GM18870 (cell line): Measurements from ENCODE around the gene FAM47E.
"Not testable (repeated sequence)": the region's sequence is repeated elsewhere in the genome, so short reads cannot be mapped to it uniquely, and the experiment has no call there.

ENCODE experiments used
- ATAC-seq: cut with Tn5 transposase; IDR thresholded peaks from one replicate; pipeline ENCODE4 v1.9.1; 2021; ENCODE audit warnings: moderate library complexity; ENCODE audit not compliant: unreplicated experiment

The FAM47E gene

DNA sequence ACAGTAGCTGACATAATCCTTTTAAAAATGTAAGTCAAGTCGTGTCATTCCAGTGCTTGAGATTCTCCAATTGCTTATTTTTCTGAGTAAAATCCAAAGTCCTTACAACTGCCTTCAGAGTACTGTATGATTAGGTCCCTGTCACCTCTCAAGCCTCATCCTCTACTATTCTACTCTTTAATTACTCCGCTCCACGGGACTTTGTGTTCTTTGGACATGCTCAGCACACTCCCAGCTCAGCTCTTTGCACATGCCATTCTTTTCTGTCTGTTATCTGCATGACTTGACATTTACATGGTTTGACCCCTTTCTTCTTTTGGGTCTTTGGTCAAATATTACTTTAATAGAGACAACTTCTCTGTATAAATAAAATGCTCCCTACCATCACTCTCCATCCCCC lies 15.1 kb downstream of the FAM47E start:
- ATAC-seq = no peak

DNA sequence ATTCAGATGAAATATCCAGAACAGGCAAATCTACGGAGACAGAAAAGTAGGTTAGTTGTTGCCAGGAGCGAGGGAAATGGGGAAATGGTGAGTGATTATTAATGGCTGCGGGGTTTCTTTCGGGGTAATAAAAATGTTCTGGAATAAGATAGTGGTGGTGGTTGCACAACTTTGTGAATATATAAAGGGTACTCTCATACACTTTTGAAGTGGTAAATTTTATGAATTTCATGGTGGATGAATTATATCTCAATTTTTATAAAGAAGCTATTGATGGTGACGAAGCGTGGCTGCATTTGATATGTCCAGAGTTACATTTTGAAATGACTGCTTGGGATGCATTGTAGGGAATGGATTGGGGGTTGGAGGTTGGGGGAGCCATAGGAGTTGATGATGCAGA lies 16.3 kb downstream of the FAM47E start:
- no peak for ATAC-seq

DNA sequence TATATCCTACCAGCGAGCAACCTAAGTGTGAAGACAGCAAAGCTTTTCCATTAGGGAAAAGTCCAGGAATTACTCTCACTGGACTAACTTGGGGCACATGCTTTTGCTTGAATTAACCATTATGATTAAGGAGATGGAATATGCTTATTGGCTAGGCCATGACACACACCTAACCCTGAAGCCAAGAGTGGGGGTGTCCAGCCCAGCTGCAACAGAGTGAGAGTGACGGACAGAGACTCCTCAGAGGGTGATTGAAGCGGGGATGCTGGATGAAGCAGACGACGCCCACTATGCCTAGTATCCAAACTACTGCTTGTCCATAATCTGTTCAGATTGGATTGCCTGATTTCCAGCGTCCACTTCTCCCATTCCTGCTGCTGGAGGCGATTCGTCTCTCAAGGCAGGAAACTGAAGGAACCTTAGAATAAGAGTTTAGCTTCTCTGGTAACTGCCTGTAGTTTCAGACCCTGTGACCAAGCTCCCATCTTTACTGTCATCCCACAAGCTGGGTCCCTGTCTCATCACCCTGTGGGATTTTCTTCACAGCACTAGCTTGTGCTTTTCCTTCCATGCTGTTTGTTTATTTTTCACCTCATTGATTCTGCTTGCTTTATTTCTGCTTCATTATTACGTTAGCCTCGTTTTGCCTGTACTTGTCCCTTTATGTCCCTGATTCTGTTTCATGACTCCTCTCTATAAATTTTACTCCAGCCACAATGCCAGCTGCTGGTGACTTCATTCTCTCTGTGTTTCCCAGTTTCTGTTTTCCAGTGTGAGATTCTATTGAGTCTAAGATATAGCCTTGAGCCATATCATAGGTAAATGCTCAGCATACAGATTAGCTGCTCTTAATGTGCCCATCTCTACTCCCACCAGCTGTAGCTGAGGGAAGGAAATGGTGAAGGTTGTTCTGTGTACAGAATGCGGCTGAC lies 19.0 kb downstream of the FAM47E start:
- no peak for ATAC-seq

DNA sequence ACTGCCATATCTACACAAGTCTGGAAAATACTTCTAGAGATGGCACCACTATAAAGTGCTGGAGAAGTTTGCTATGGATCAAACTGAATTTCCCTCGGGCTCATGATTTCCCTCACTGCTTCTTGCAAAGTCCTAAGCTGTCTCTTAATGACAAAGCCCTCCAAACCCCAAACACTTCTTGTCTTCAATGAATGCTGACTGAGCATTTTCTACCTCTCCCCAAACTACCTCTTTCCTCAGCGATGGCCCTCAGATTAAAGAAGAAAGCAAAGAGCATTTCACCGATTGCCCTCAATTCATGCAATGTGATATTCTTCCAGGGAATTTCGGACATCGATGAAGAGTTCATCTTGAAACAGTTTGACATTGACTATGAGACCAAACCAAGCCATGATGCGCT lies 19.7 kb downstream of the FAM47E start:
- ATAC-seq = no peak

DNA sequence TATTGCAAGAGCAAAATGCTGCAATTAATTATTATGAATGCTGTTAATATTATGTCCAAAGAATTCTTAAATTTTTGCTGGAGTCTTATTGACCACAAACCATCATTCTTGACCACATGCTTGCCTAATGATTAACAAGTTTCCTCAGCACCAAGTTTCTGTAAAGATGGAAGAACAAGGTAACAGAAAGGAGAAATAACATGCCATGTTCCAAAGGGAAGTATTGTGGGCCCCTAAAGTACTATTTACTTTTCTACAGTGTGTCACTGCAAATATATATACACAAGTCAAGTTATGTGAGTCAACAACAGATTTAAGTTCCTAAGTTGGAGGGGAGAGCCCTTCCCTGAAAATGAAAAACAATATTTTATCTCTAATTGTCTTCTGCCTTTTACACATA lies 20.6 kb downstream of the FAM47E start:
- no peak for ATAC-seq

DNA sequence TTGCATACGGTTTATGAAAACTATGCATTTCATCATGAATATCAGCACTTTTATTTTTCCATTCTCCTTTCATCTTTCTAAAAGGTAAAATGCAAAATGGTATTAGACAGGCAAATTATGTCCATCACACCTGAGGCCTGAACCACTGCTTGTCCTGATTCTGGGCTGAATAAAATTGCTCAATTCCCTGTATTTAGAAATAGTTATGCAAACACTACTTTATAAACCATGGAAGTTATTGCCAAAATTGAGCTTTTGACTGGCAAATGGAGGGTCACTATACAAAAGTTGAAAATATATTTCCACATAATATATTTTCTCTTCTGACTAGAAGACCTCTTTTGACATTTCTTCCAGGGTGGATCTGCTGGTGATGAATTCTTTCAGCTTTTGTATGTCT lies 21.1 kb downstream of the FAM47E start:
- ATAC-seq = no peak

DNA sequence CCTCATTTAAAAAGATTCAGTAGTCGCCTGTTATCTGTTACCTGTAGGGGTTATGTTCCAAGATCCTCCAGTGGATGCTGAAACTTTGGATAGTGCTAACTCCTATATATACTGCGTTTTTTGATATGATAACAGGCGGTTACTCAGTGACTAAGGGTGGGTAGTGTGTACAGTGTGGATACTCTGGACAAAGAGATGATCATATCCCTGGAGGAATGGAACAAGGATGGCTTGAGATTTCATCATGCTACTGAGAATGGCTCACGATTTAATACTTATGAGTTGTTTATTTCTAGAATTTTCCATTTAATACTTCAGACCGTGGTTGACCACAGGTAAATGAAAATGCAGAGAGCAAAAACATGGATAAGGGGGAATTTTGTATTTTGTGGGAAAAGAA lies 21.5 kb downstream of the FAM47E start:
- no peak for ATAC-seq

DNA sequence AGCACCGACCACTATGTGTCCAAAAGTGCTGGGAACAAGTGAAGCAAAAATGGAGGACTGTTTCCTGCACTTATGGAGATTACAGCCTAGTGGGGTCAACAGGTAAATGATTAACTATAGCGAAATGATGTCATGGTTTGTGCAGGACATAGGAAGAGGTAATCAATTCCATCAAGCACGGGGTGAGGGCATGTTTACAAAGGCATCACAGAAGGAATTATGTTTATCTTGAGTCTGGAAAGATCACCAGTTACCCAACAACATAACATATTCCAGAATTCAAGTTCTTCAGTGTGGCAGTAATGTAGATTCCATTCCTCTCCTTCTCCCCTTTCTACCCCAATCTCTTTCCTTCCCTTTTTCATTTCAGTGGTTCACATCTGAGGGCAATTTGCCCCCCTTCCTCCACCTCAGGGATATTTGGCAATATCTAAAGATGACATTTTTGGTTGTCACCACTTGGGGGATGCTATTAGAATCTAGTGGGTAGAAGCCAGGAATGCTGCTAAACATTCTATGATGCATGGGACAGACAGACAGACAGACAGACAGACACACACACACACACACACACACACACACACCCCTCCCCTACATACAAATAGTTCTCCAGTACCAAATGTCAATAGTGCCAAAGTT lies 24.1 kb downstream of the FAM47E start:
- ATAC-seq = no peak

DNA sequence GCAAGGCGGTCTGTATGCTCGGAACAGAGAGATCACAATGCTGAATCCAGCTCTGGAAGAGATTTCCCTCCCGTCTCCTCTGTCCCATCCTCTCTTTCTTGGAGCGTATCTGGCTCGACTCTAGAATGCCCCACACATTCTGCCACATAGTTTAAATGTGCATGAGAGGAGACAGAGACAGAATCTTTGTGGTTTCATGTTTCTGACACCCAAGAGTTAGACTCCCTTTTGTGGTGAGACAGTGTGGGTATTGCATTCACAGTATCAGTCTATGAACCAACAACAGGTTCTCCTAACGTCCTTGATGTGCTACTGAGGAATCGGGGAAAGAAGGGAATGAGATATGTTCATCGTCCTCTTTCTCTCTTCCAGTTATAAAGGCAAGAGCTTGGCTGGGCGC lies 25.3 kb downstream of the FAM47E start:
- no peak for ATAC-seq

DNA sequence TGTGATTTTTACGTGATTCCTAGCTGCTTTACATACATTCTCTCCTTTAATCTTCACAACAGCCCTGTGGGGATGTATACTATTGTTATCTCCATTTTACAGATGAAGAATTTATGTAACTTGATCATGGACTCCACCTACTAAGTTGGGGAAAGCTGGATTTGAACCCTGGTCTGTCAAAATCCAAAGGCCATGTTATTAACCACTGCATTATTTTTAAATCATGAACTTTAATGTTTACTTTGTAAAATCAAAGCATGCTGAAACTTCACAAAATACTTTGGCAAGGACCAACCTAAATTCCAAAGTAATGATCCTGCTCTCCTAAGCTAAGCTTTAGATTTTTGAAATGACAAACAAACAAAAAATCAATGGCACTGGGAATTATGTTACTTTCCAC lies 26.1 kb downstream of the FAM47E start:
- no peak for ATAC-seq

DNA sequence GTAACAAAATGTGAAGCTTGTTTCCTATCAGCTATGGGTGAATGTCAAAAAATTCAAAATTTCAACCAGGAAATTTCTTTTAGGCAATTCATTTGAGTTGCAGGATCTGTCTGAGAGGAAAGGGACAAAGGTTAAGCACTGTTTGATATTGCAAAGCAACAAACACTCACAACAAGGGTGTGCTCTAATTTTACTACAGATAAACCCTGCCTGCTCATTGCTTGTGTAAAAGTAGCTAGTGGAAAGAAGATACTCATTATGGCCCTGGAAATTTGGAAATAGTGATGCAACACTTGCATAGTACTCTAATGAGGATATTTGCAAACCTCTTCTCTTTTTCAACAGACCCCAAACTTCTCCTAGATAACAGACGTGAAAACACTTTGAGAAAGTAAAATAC lies 27.1 kb downstream of the FAM47E start:
- ATAC-seq = no peak

DNA sequence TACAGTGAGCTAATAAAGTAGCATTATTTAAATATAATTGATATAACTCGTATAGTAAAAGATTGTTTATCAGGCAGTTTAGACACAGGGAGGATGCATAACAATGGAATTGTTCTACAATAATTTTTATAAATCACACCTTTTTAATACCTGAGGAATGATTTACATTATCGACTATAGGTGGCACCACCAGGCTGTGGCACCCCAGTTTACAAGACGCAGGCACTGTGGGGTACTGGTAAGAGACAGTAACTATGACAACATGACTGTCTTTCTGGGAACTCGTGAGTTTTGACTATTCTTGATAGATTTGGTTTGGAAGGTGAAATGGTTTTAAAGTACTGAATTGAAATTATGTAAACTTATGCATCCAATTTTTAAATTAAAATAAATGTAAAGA lies 27.9 kb downstream of the FAM47E start:
- ATAC-seq = no peak

DNA sequence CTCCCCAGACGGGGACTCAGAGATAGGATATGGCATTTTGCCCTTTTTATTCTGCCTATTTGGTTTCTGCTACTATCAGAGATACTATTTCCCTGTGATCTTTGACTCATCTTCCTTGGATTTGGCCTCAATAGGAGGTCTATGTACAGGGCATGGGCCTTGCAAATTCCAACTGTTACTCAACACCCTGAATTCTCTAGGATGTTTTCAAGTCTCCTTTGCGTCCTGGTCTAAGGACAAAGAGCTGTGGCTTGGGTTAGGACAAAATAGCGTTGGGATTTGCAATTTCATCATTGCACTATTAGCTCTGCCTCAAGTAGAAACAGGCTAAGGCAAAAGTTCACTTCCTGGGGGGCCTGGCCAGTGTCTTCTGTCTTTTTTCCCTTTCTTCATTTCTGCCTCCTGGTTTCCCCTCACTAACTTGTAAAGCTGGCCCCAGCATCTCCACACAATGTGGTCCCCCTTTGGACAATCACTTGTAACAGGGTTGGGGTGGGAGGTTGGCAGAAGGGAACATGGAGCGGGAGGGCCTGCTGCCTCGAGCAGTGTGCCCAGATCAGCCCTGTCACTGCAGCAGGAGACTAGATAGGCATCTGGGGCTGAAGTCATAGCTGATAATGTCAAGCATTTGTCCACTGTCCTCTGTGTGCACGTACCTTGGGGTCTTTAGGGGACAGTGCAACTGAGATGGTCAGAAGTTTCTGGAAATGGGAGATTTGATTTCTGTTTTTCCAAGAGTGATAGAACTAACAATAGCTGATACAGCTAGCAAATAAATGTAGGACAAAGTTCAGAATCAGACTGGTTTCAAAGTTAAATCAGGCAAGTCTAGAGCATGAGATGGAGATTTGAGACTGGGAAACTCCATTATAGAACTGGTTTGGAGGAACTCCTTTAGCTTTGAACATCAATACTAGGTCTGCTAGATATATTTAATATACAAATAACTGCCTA lies 29.2 kb downstream of the FAM47E start:
- ATAC-seq = no peak

DNA sequence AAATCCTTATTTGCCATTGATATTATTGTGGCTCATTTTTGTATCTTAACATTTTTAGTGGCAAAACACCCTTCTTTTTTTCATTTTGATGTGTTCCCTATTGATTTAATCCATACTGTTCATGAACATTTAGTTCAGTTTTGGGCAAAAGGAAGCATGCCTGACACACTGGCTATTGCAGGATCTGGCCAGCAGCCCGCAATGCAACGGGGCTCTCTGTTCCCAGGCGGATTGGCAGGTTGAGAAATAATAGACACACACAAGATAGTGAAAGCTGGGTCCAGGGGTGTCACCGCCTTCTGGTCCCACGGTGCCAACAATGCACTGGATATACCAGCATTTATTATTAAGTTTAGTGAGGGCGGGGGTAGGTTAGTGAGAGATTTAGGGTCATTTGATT lies 30.1 kb downstream of the FAM47E start:
- ATAC-seq = not testable (repeated sequence)

DNA sequence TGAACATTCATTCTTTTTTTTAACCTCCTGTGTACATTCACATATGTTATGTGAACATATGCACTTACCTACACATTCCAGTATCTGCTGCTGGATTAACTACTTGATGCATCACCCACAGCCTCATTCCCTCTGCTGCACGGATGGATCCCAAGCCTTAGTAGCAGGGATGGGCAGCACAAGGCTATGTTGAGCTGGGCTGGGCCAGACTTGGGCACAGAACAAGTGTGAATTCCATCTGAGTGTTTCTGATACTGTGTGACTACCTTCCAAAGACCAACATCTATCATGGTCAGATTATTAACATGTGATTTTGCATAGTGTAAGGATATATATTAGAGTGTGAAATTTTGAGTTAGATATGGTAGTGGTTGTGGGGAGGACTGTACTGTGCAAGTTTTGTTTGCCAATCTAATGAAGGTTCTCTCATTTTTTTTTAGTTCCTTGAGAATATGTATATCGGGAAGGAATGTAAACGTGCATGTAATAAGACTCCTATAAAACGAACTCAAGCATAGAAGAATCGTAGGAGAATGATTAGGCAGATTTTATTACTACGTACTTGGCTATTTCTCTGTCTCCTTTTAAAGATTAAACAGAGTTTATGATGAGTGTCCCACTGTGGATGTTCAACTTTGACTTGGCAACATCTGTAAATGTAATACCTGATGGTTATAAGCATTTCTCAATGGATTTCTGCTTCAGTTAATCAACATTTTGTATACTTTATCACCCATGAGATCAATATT lies 31.6 kb downstream of the FAM47E start:
- no peak for ATAC-seq

DNA sequence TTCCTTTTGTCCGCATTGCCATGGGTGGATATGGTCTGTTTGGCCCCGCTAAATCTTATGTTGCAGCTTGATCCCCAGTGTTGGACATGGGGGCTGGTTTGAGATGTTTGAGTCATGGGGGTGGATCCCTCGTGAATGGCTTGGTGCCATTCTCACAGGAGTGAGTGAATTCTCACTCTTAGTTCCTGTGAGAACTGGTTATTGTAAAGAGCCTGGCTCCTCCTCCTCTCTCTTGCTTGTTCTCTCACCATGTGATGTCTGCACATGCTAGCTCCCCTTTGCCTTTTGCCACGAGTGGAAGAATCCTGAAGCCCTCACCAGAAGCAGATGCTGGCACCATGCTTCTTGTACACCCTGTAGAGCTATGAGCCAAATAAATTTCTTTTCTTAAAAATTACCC lies 32.4 kb downstream of the FAM47E start:
- no peak for ATAC-seq

DNA sequence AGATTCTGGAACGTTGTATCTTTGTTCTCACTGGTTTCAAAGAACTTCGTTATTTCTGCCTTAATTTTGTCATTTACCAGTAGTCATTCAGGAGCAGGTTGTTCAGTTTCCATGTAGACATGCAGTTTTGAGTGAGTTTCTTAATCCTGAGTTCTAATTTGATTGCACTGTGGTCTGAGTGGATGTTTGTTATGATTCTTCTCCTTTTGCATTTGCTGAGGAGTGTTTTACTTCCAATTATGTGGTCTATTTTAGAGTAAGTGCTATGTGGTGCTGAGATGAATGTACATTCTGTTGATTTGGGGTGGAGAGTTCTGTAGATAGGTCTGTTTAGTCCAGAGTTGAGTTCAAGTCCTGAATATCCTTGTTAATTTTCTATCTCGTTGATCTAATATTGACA lies 36.3 kb downstream of the FAM47E start:
- ATAC-seq = not testable (repeated sequence)

DNA sequence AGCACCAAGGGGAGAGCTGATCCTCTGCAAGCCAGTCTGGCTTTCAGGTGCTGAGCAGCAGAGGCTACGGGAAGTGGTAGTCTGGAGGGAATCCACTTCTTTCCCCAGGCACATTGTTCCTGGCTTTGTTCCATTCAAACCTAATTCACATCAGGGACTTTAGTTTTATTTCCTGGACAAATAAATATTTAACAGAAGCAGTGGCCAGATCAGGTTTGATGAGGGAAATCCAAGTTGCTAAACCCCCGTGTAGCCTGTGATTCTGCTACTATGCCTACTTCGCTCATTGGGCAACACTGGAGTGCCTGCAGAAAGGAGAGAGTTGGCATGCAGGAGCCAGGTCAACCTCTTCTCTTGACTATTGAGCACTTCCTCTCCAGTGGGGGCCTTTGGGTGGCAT lies 41.2 kb downstream of the FAM47E start:
- no peak for ATAC-seq

DNA sequence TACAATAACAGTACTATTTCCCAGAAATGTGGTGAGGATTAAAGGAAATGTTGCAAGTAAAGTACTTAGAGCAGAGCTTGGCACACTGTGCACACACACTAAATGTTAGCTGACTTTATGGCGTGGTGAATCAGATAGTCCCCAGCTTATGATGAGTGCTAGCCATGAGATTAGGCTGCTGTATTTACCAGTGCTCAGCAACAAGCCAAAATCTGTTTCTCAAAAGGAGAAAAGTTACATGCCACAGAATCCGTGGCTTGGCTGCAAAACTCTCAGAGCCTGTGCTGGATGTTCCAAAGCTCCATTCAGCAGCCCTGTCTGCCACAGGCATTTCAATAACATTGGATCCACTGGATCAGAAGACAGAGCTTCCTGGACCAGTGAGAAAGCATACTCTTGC lies 42.3 kb downstream of the FAM47E start:
- ATAC-seq = no peak

DNA sequence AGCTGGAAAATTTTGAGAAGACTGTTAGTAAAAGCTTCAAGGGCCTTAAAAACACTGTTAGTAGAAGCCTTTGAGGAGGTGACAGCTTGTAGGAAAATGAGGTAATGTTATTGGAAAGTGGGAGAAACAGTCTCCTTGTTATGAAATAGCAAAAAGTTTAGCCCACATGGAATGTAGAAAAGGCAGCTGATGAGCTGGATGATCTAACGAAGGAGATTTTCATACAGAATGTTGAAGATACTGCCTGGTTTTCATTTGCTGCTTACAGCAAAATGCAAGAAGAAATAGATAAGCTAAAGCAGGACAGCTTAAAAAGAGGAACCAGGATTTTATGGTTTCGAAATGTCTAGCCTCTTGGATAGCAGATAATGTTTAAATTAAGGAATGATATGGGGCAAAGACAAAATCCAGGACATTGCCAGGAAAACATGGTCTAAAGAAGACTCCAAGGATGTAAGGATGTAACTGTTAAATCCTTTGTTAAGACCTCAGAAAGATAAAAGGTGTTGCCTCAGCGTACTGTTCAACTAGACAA lies 44.8 kb downstream of the FAM47E start:
- ATAC-seq = no peak
